HepG2 (cell line): Measurements from ENCODE around the gene SPATA21. TPM values are rescaled to one million over a fixed set of nuclear protein-coding genes. Genes with fewer than 3 reads are reported as not detected.

Source experiments
- AKNA ChIP-seq: sonication (generic); formaldehyde crosslinking; IDR thresholded peaks from 2 replicates; pipeline ENCODE4 v1.4.0; 2020; ENCODE audit warnings: missing genetic modification reagents, borderline replicate concordance
- EEA1 ChIP-seq: sonication (generic); formaldehyde crosslinking; IDR thresholded peaks from 2 replicates; pipeline ENCODE4 v1.5.1; 2020; ENCODE audit warnings: mild to moderate bottlenecking, missing genetic modification reagents, borderline replicate concordance
- MBD4 ChIP-seq: IDR thresholded peaks from 2 replicates; pipeline ENCODE4 v1.6.1; 2012; ENCODE audit warnings: low read length, inconsistent platforms, borderline replicate concordance
- NFAT5 ChIP-seq: sonication (generic); formaldehyde crosslinking; IDR thresholded peaks from 2 replicates; pipeline ENCODE4 v1.4.0; 2020; ENCODE audit warnings: missing genetic modification reagents
- PCBP2 ChIP-seq: fragments of 200-400 bp; formaldehyde crosslinking; optimal IDR thresholded peaks from 2 replicates; pipeline ENCODE3; 2018; ENCODE audit warnings: low read length, low read depth; ENCODE audit not compliant: poor library complexity, severe bottlenecking
- SNAI1 ChIP-seq: sonication (generic); formaldehyde crosslinking; IDR thresholded peaks from 2 replicates; pipeline ENCODE4 v1.5.0; 2020; ENCODE audit warnings: mild to moderate bottlenecking, missing genetic modification reagents, borderline replicate concordance
- ZNF362 ChIP-seq: sonication (generic); formaldehyde crosslinking; IDR thresholded peaks from 2 replicates; pipeline ENCODE4 v1.4.0; 2020; ENCODE audit warnings: missing genetic modification reagents, mild to moderate bottlenecking, borderline replicate concordance
- polyA plus RNA-seq, 8 experiments: library from polyadenylated mRNA; depleted of rRNA in 3 of 8; stranded (reverse) in 7 of 8; unstranded in 1 of 8; fragments of >200 nt; fragmentation: Illumina TruSeq in 4 of 8; extraction: Trizol in 4 of 8; gene quantifications; 2 replicates each; pipeline versions ENCODE4 v1.2.1 to v1.2.3, GENCODE V29; 2011 to 2016; ENCODE audit warnings: low read depth in 4 of 8, missing spikeins in 1 of 8, mixed read lengths in 1 of 8; ENCODE audit not compliant: insufficient read depth in 1 of 8
- total RNA-seq, 5 experiments: library from RNA; depleted of rRNA; stranded (reverse); fragments of >200 nt; fragmentation: Illumina TruSeq; extraction: Trizol; gene quantifications; 2 replicates each; pipeline ENCODE4 v1.2.3, GENCODE V29; 2016; ENCODE audit warnings: low read depth in 1 of 5

Gene SPATA21
- total and polyA plus RNA-seq, 2 of the 13 experiments (the other 11 are each of a cell fraction or from before 2014, with no cell fraction given), result 0.80 to 1.4 TPM

- no peak for TF ChIP-seq ZNF362
- no peak for TF ChIP-seq EEA1 (CRISPR knock-in tag)
- no peak for TF ChIP-seq NFAT5 (CRISPR knock-in tag)
- no peak for TF ChIP-seq AKNA (CRISPR knock-in tag)
- TF ChIP-seq SNAI1 (CRISPR knock-in tag), result no peak
- no peak for TF ChIP-seq MBD4
- no peak for TF ChIP-seq PCBP2
- TF ChIP-seq, all 625 proteins: peak for 0
These were observed 49.7 kb downstream of the SPATA21 start (continued) for GRCh38 chr1:16387201-16388188.
